B cell (primary cell): ENCODE results near the gene TET3. TPM values are rescaled to one million over a fixed set of nuclear protein-coding genes. Genes with fewer than 3 reads are reported as not detected.

Source experiments
- ATAC-seq: fragments of 200-7000 bp; cut with Tn5 transposase; one replicate; pipeline ENCODE4 v1.10.0; 2021; ENCODE audit warnings: low read depth, mild to moderate bottlenecking, moderate number of reproducible peaks, moderate library complexity
- CTCF ChIA-PET: fragments of 350-600 bp; sonication (Branson Sonifier 250); formaldehyde crosslinking; loops from one replicate; lab custom pipeline; 2021; ENCODE audit warnings: antibody characterized with exemption, inconsistent platforms; lab: Charles Lee
- POLR2A ChIA-PET: fragments of 350-600 bp; sonication (Branson Sonifier 250); formaldehyde crosslinking; loops from one replicate; lab custom pipeline; 2021; ENCODE audit warnings: antibody characterized with exemption; lab: Charles Lee
- DNase-seq: peaks from one replicate; pipeline ENCODE4 v3.0.0; 2013
- H2AFZ ChIP-seq: 2 replicates; pipeline ENCODE4 v1.6.1; 2012; ENCODE audit warnings: mild to moderate bottlenecking, low read depth, low read length; ENCODE audit not compliant: insufficient read depth, poor library complexity, severe bottlenecking
- H3K27ac ChIP-seq, 2 donors: 1 replicate in 1 of 2; 2 replicates in 1 of 2; pipeline ENCODE4 v1.5.1; 2012 to 2013; ENCODE audit warnings: low read length in 2 of 2, mild to moderate bottlenecking in 2 of 2, moderate library complexity in 1 of 2
- H3K27me3 ChIP-seq, 4 experiments: fragments of 200-600 bp in 1 of 4; sonication (generic) in 1 of 4; replicated peaks in 1 of 4; 1 replicate in 2 of 4; 2 replicates in 2 of 4; pipeline versions ENCODE4 v1.6.1 to v1.7.0; 2013 to 2016; ENCODE audit warnings: low read length in 3 of 4, mild to moderate bottlenecking in 2 of 4, mixed read lengths in 1 of 4, moderate library complexity in 1 of 4; ENCODE audit not compliant: insufficient read depth in 4 of 4, control insufficient read depth in 3 of 4; ENCODE audit errors: control extremely low read depth in 1 of 4
- H3K36me3 ChIP-seq, 2 experiments: replicated peaks in 1 of 2; 1 replicate in 1 of 2; 2 replicates in 1 of 2; pipeline versions ENCODE4 v1.6.1 to v1.7.1; 2013; ENCODE audit warnings: low read length in 1 of 2; ENCODE audit not compliant: insufficient read depth in 2 of 2, control insufficient read depth in 1 of 2; ENCODE audit errors: control extremely low read depth in 1 of 2, extremely low read depth in 1 of 2
- H3K4me1 ChIP-seq, 2 donors: fragments of 200-600 bp in 1 of 2; sonication (generic) in 1 of 2; 1 replicate in 1 of 2; 2 replicates in 1 of 2; pipeline versions ENCODE4 v1.5.1 to v1.6.1; 2013 to 2017; ENCODE audit warnings: low read length in 2 of 2; ENCODE audit not compliant: control insufficient read depth in 2 of 2, insufficient read depth in 2 of 2
- H3K4me2 ChIP-seq: replicated peaks from 2 replicates; pipeline ENCODE3; 2012; ENCODE audit warnings: mild to moderate bottlenecking, low read depth, low read length; ENCODE audit not compliant: poor library complexity, severe bottlenecking
- H3K4me3 ChIP-seq, 5 experiments: fragments of 200-600 bp in 1 of 5; sonication (generic) in 1 of 5; 1 replicate in 3 of 5; 2 replicates in 2 of 5; pipeline versions ENCODE4 v1.5.1 to v1.7.0; 2011 to 2016; ENCODE audit warnings: low read length in 4 of 5, mild to moderate bottlenecking in 4 of 5, low read depth in 2 of 5, control low read depth in 1 of 5, moderate library complexity in 1 of 5; ENCODE audit not compliant: insufficient read depth in 1 of 5; ENCODE audit errors: control extremely low read depth in 1 of 5, extremely low read depth in 1 of 5
- H3K79me2 ChIP-seq: fragments of 200-600 bp; sonication (generic); one replicate; pipeline ENCODE4 v1.6.0; 2016; ENCODE audit warnings: low read length; ENCODE audit not compliant: control insufficient read depth, insufficient read depth
- H3K9ac ChIP-seq: fragments of 200-600 bp; sonication (generic); 2 replicates; pipeline ENCODE4 v1.6.1; 2017; ENCODE audit warnings: mild to moderate bottlenecking, low read length, moderate library complexity
- H3K9me3 ChIP-seq, 3 donors: one replicate each; pipeline versions ENCODE4 v1.6.1 to v1.7.1; 2013; ENCODE audit warnings: low read length in 2 of 3; ENCODE audit not compliant: control insufficient read depth in 2 of 3, insufficient read depth in 1 of 3; ENCODE audit errors: control extremely low read depth in 1 of 3
- H4K20me1 ChIP-seq: 2 replicates; pipeline ENCODE4 v1.6.0; 2012; ENCODE audit warnings: mild to moderate bottlenecking, low read length; ENCODE audit not compliant: insufficient read depth, control insufficient read depth, poor library complexity, severe bottlenecking
- H3K27ac Mint-ChIP-seq: one replicate; pipeline ENCODE4 v1.8.0; 2021; ENCODE audit warnings: mixed read lengths
- H3K27me3 Mint-ChIP-seq: one replicate; pipeline ENCODE4 v1.8.0; 2021; ENCODE audit warnings: mixed read lengths
- H3K4me1 Mint-ChIP-seq: one replicate; pipeline ENCODE4 v1.8.0; 2021; ENCODE audit warnings: mixed read lengths
- H3K4me3 Mint-ChIP-seq: one replicate; pipeline ENCODE4 v1.8.0; 2021; ENCODE audit warnings: mixed read lengths
- H3K9me3 Mint-ChIP-seq: one replicate; pipeline ENCODE4 v1.8.0; 2022; ENCODE audit warnings: mixed read lengths; ENCODE audit not compliant: insufficient read depth
- EZH2 ChIP-seq: IDR thresholded peaks from 2 replicates; pipeline ENCODE4 v1.6.1; 2012; ENCODE audit warnings: borderline replicate concordance, low read depth, mild to moderate bottlenecking, moderate library complexity, low read length; ENCODE audit not compliant: insufficient read depth, poor library complexity, severe bottlenecking
- WGBS: methylation state at CpG from one replicate; pipeline ENCODE4 v1.1.5; 2013; ENCODE audit warnings: missing lambda C conversion rate; ENCODE audit not compliant: insufficient coverage; 5-methylcytosine and 5-hydroxymethylcytosine counted together
- intact Hi-C: fragments of 100-400 bp; cut with micrococcal nuclease; formaldehyde crosslinking; loops from one replicate; pipeline ENCODE4 v1.10.0; 2022
- polyA plus RNA-seq: library from polyadenylated mRNA; depleted of rRNA; stranded (reverse); fragments of >200 nt; gene quantifications from 2 replicates; pipeline ENCODE4 v1.2.3, GENCODE V29; 2012
- total RNA-seq, 2 donors: library from RNA; stranded (reverse); fragments of 120-200 nt in 1 of 2; gene quantifications; 1 replicate in 1 of 2; 2 replicates in 1 of 2; pipeline versions ENCODE4 v1.2.3 to v1.2.4, GENCODE V29; 2013 to 2022
- TF ChIP-seq, protein P1 (sequence below): fragments of 200-600 bp; IDR thresholded peaks from one replicate; pipeline ENCODE4 v1.8.0; 2022; ENCODE audit warnings: antibody characterized with exemption, mild to moderate bottlenecking

The TET3 gene
- total and polyA plus RNA-seq, 2 donors (not counting 1 experiment from before 2014, with no cell fraction given): 4.7 to 43.9 TPM

DNA sequence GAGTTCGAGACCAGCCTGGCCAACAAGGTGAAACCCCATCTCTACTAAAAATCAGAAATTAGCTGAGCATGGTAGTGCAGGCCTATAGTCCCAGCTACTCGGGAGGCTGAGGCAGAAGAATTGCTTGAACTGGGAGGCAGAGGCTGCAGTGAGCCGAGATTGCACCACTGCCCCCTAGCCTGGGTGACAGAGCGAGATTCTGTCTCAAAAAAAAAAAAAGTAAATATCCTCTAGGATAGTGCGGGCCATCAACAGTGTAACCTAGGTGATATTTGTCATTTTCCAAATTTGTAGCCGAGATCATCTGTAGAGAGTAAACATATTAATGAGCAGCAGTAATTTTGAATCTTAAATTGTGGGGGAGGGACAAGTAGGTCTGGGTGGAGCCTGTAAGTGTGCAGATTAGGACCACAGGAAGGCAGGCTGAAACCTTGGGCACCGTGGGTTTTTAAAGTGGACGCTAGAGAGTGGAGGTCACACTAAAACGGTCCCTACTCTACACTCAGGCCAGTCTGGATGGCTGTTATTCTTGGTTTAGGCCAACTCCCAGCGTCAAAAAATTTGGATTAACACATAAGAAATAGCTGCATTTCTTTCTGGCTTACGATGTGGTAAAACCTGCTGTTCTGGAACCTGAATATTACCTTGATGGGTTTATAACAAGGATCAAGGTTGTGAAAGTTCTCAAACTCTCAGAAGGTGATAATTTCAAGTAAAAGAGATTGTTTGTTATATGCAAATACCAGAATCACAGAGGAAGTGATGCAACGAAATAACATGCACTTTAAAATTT, 22.7 kb upstream of the TET3 start:
- Mint-ChIP-seq H3K4me1 (peaks cover 1% of the 10 kb centered on the region), H3K4me3 (no peak overlapping the region), H3K27ac (no peak overlapping the region), H3K9me3 (peaks cover 3% of the 10 kb centered on the region), H3K27me3 (no peaks in the 10 kb centered on the region)
- Histone ChIP-seq H3K4me1 (no peaks in the 10 kb centered on the region), H3K4me2 (no peak overlapping the region), H4K20me1 (no peaks in the 10 kb centered on the region), H3K36me3 (peaks cover 6 to 18% of the 10 kb centered on the region in 2 experiments), H2AFZ (no peak overlapping the region), H3K79me2 (no peaks in the 10 kb centered on the region), H3K4me3 (no peak overlapping the region), H3K27me3 (no peaks in the 10 kb centered on the region), H3K27ac (no peak overlapping the region), H3K9me3 (peaks cover 0 to 3% (median 2%) of the 10 kb centered on the region in 3 donors), H3K9ac (no peak overlapping the region)
- DNase-seq (no peak), ATAC-seq (no peak)
- WGBS: 97% methylated on average over 10 of the region's 12 CpGs
- ChIA-PET CTCF (no interaction called here), POLR2A (no interaction called here)
- TF ChIP-seq, protein P1, sequence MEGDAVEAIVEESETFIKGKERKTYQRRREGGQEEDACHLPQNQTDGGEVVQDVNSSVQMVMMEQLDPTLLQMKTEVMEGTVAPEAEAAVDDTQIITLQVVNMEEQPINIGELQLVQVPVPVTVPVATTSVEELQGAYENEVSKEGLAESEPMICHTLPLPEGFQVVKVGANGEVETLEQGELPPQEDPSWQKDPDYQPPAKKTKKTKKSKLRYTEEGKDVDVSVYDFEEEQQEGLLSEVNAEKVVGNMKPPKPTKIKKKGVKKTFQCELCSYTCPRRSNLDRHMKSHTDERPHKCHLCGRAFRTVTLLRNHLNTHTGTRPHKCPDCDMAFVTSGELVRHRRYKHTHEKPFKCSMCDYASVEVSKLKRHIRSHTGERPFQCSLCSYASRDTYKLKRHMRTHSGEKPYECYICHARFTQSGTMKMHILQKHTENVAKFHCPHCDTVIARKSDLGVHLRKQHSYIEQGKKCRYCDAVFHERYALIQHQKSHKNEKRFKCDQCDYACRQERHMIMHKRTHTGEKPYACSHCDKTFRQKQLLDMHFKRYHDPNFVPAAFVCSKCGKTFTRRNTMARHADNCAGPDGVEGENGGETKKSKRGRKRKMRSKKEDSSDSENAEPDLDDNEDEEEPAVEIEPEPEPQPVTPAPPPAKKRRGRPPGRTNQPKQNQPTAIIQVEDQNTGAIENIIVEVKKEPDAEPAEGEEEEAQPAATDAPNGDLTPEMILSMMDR: no peak
- TF ChIP-seq EZH2: no peak
- intact Hi-C loops: no loop called here

- no peaks in the 10 kb centered on the region for H3K27me3 ChIP-seq
- no peak overlapping the region for H3K4me3 Mint-ChIP-seq
- CTCF ChIA-PET: no interaction called here
- peaks cover 1% of the 10 kb centered on the region for H3K4me1 Mint-ChIP-seq
- no peak overlapping the region for H3K27ac ChIP-seq
- POLR2A ChIA-PET: no interaction called here
- no peak overlapping the region for H3K4me3 ChIP-seq
- H3K9me3 ChIP-seq: peaks cover 0 to 3% (median 2%) of the 10 kb centered on the region in 3 donors
- H3K27ac Mint-ChIP-seq: no peak overlapping the region
- H3K36me3 ChIP-seq: peaks cover 5 to 18% of the 10 kb centered on the region in 2 experiments
- no peaks in the 10 kb centered on the region for H4K20me1 ChIP-seq
- no peak overlapping the region for H3K4me2 ChIP-seq
- DNase-seq: no peak
- WGBS: 67% methylated on average over 3 of the region's 5 CpGs
- no peaks in the 10 kb centered on the region for H3K79me2 ChIP-seq
- ATAC-seq: no peak
- no peaks in the 10 kb centered on the region for H3K4me1 ChIP-seq
- no peak overlapping the region for H3K9ac ChIP-seq
- H3K9me3 Mint-ChIP-seq: peaks cover 3% of the 10 kb centered on the region
- no peak overlapping the region for H2AFZ ChIP-seq
- intact Hi-C loops: no loop called here
- no peaks in the 10 kb centered on the region for H3K27me3 Mint-ChIP-seq
- no peak for TF ChIP-seq EZH2
- TF ChIP-seq, protein P1: no peak
Observed at GRCh38 chr2:73962798-73963197, 21.9 kb upstream of the TET3 start.
